ENCODE measurements around the gene UBE2E3.

The UBE2E3 gene

DNA sequence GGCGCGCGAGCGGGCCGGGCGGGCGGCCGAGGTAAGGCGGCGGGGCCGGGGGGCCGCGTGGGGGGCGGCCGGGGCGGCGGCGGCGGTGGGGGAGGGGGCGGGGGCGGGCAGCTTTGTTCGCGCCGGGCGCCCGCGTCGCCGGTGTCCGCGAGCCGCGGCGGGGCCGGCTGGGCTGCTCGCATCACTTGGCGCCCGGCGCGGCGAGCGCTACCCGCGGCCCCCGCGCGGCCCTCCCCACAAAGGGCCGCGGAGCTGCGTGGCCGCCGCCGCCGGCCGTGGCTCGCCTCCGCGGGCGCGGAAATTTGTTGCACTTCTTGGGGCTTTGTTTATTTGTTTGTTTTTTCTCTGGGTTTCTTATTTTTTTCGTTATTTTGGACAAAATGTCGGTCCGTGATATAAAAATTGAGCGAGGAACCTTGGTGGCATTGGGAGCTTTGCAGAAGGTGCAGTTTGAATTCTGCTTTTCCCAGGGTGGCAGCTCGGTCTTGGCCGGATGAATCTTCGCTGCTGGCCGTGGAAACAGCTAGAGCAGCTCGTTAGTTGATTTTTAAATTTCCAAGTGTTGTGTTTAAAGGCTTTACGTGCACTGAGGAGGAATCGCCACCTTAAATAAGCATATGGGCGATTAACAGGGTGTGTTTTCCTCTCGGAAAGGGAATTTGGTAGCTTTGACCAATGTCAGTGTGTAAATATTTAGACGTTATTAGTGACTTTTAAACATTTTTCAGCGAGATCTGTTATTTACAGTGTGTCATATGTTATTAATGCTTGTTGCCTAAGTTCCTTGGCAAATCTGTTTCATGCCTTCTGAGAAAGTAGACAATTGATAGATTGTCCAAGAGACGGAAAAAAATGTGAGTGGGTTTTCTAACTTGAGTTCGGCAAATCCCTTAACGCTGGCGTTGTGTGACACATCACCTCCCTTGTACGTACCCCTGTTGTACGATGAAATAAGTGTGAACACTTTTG lies 822 bp downstream of the UBE2E3 start:
- Histone ChIP-seq H3K4me3 (ENCODE audit: low read depth, low read length) (peak overlapping the region; percentile 83), H3K4me1 (peaks cover 31% of the 10 kb centered on the region), H3K9me3 (ENCODE audit: control insufficient read depth, low read length) (no peaks in the 10 kb centered on the region), H2AFZ (peak overlapping the region; percentile 47), H3K36me3 (ENCODE audit: control insufficient read depth, insufficient read depth, low read length) (no peaks in the 10 kb centered on the region), H3K27me3 (ENCODE audit: control insufficient read depth, insufficient read depth, low read length) (no peaks in the 10 kb centered on the region), H3K27ac (peak overlapping the region; percentile 73), H3K79me2 (peaks cover 2% of the 10 kb centered on the region), H3K9ac (peak overlapping the region; percentile 6), H3K4me2 (ENCODE audit: low read length) (peak overlapping the region; percentile 92)
- no peak for TF ChIP-seq CTCF (IDR thresholded peaks at IDR 0.05)

- Histone ChIP-seq H3K27me3 (ENCODE audit: control insufficient read depth, insufficient read depth, low read length) (no peaks in the 10 kb centered on the region), H3K4me3 (ENCODE audit: low read depth, low read length) (no peak overlapping the region), H3K9me3 (ENCODE audit: control insufficient read depth, low read length) (no peaks in the 10 kb centered on the region), H3K4me2 (ENCODE audit: low read length) (peak overlapping the region; percentile 20), H3K27ac (no peak overlapping the region), H2AFZ (peak overlapping the region; percentile 26), H3K79me2 (peaks cover 11% of the 10 kb centered on the region), H3K36me3 (ENCODE audit: control insufficient read depth, insufficient read depth, low read length) (no peaks in the 10 kb centered on the region), H3K9ac (no peak overlapping the region), H3K4me1 (peaks cover 31% of the 10 kb centered on the region)
- peak; percentile 31 for TF ChIP-seq CTCF (IDR thresholded peaks at IDR 0.05)
Observed at GRCh38 chr2:180983468-180984242, 3.2 kb downstream of the UBE2E3 start.

- Histone ChIP-seq H3K9ac (no peak overlapping the region), H3K9me3 (ENCODE audit: control insufficient read depth, low read length) (no peaks in the 10 kb centered on the region), H2AFZ (no peak overlapping the region), H3K4me1 (peaks cover 31% of the 10 kb centered on the region), H3K36me3 (ENCODE audit: control insufficient read depth, insufficient read depth, low read length) (no peaks in the 10 kb centered on the region), H3K27me3 (ENCODE audit: control insufficient read depth, insufficient read depth, low read length) (no peaks in the 10 kb centered on the region), H3K4me3 (ENCODE audit: low read depth, low read length) (no peak overlapping the region), H3K4me2 (ENCODE audit: low read length) (no peak overlapping the region), H3K27ac (no peak overlapping the region), H3K79me2 (peaks cover 26% of the 10 kb centered on the region)
- TF ChIP-seq CTCF (IDR thresholded peaks at IDR 0.05), result no peak
Observed at GRCh38 chr2:180985771-180986395, 5.5 kb downstream of the UBE2E3 start.

DNA sequence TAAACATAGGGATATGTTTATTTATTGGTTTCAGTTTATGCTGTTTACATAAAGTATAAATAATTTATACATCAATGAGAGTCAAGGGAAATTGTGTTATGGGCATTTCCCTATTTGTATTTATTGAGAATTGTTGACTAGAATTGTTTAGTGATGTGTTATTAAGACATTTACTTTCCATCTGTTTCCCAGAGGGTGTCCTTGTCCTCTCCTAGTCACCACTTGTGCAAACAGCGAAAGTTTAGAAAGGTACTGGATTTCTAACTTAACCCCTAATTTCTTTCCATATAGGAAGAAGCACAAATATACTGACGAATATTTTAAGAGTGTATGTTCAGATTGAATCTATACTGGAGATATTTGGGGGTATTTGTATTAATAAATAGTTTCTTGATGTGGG lies 6.7 kb downstream of the UBE2E3 start:
- no peak overlapping the region for H2AFZ ChIP-seq
- H3K4me2 ChIP-seq (ENCODE audit: low read length), result no peak overlapping the region
- no peak overlapping the region for H3K27ac ChIP-seq
- no peaks in the 10 kb centered on the region for H3K9me3 ChIP-seq (ENCODE audit: control insufficient read depth, low read length)
- TF ChIP-seq CTCF (IDR thresholded peaks at IDR 0.05), result no peak
- no peak overlapping the region for H3K4me3 ChIP-seq (ENCODE audit: low read depth, low read length)
- H3K4me1 ChIP-seq, result peaks cover 26% of the 10 kb centered on the region
- H3K36me3 ChIP-seq (ENCODE audit: control insufficient read depth, insufficient read depth, low read length), result no peaks in the 10 kb centered on the region
- H3K79me2 ChIP-seq, result peaks cover 34% of the 10 kb centered on the region
- no peaks in the 10 kb centered on the region for H3K27me3 ChIP-seq (ENCODE audit: control insufficient read depth, insufficient read depth, low read length)
- H3K9ac ChIP-seq, result no peak overlapping the region
